HG02973 (cell line): Measurements from ENCODE around the gene MATCAP1.

ENCODE experiments used
- ATAC-seq: cut with Tn5 transposase; IDR thresholded peaks from one replicate; pipeline ENCODE4 v1.9.1; 2021; ENCODE audit warnings: moderate library complexity; ENCODE audit not compliant: unreplicated experiment

Gene MATCAP1

GRCh38 chr16:67144943-67145342 is 38.8 kb downstream of the MATCAP1 start:
- ATAC-seq: no peak

- ATAC-seq: no peak
Observed at GRCh38 chr16:67142342-67142741, 41.4 kb downstream of the MATCAP1 start.

DNA sequence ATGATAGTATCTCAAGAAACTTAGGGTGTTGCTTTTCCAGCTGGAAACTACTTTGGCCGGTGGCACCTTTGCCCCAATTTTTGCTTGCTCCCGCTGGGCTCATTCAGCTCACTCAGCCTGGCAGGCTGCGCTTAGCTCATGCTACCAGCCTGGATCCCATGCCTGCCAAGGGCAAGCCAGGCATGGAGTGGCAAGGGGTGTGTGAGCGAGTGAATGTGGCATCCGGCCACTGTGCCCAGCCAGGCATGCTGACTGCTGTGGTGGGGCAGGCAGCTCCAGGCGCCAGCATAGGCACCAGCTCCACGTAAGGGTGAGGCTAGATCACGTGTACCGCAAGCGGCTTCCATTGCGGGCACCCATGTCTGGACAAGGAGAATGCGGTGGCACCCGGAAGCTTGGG is 42.4 kb downstream of the MATCAP1 start:
- ATAC-seq: no peak

- ATAC-seq: no peak
Observed at GRCh38 chr16:67137605-67138004, 46.2 kb downstream of the MATCAP1 start.

DNA sequence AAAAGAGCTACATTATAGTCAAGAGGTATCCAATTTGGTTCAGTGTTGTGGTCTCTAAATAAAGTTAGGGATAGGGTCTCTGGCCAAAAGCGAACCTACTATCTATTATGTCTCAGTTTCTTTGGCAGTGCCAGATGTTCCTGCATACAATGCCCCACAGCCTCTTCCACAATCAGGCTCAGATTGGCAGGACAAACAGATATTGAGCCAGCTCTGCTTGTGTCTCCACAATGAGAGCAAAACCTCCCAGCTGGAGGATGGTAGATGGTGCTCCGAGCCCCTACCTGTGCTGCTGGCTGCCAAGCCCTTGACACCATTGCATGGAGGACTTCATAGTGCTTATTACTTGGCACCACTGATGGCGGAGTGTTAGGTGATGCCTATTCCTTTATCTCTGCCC is 54.3 kb downstream of the MATCAP1 start:
- no peak for ATAC-seq

DNA sequence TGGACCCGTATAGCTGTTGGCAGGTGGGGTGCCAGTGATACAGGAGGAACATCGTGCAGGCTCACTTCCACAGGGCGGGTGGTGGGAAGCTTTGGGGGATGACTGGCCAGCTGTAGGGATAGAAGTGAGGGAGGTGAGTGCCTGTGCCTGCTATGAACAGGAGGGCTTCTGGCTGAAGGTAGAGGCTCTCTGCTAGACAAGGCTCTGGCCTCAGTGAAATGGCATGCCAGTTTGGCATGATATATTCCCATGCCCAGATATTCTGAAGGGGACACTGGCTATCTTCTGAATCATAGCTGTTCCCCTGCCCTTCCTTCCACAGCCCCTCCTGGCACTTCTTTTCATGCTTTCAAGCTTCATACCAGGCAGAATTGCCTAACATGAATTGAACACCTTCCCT is 54.9 kb downstream of the MATCAP1 start:
- no peak for ATAC-seq

- ATAC-seq: no peak
Observed at GRCh38 chr16:67128417-67128816, 55.3 kb downstream of the MATCAP1 start.
